H9 (cell line): ENCODE results near the gene C6orf47. TPM values are rescaled to one million over a fixed set of nuclear protein-coding genes. Genes with fewer than 3 reads are reported as not detected.

Source experiments
- DNase-seq: peaks from one replicate; pipeline ENCODE4 v3.0.0-alpha.2; 2017
- H2AFZ ChIP-seq: one replicate; pipeline ENCODE4 v1.6.1; 2013; ENCODE audit warnings: mild to moderate bottlenecking, low read length, control low read depth, moderate library complexity
- H2AK5ac ChIP-seq: 2 replicates; pipeline ENCODE4 v1.6.1; 2013; ENCODE audit warnings: low read length, control low read depth, mixed read lengths; ENCODE audit not compliant: insufficient read length
- H2BK120ac ChIP-seq: one replicate; pipeline ENCODE4 v1.6.1; 2013; ENCODE audit warnings: low read depth, mild to moderate bottlenecking, low read length, control low read depth, inconsistent platforms; ENCODE audit not compliant: poor library complexity, severe bottlenecking
- H2BK12ac ChIP-seq: 2 replicates; pipeline ENCODE4 v1.6.1; 2013; ENCODE audit warnings: low read length, control low read depth, mixed read lengths, low read depth; ENCODE audit not compliant: insufficient read length
- H2BK15ac ChIP-seq: 2 replicates; pipeline ENCODE4 v1.6.1; 2013; ENCODE audit warnings: low read depth, low read length, control low read depth
- H2BK20ac ChIP-seq: one replicate; pipeline ENCODE4 v1.6.1; 2013; ENCODE audit warnings: low read depth, mild to moderate bottlenecking, low read length, control low read depth, inconsistent platforms; ENCODE audit not compliant: poor library complexity, severe bottlenecking
- H2BK5ac ChIP-seq: 2 replicates; pipeline ENCODE4 v1.6.1; 2013; ENCODE audit warnings: low read length, control low read depth, mixed read lengths; ENCODE audit not compliant: insufficient read length
- H3K14ac ChIP-seq: 2 replicates; pipeline ENCODE4 v1.6.1; 2013; ENCODE audit warnings: low read length, control low read depth; ENCODE audit not compliant: insufficient read depth
- H3K18ac ChIP-seq: 2 replicates; pipeline ENCODE4 v1.6.1; 2013; ENCODE audit warnings: low read depth, mild to moderate bottlenecking, mixed read lengths, low read length, control low read depth; ENCODE audit not compliant: insufficient read length
- H3K23ac ChIP-seq: 2 replicates; pipeline ENCODE4 v1.6.1; 2013; ENCODE audit warnings: low read length, control low read depth, mixed read lengths, low read depth; ENCODE audit not compliant: insufficient read length
- H3K23me2 ChIP-seq: 2 replicates; pipeline ENCODE4 v1.6.1; 2013; ENCODE audit warnings: low read depth, mild to moderate bottlenecking, mixed read lengths, low read length, control low read depth; ENCODE audit not compliant: insufficient read length, poor library complexity, severe bottlenecking
- H3K27ac ChIP-seq: 2 replicates; pipeline ENCODE4 v1.5.1; 2013; ENCODE audit warnings: low read length, control low read depth, mixed read lengths, low read depth; ENCODE audit not compliant: insufficient read length
- H3K27me3 ChIP-seq: 2 replicates; pipeline ENCODE4 v1.6.1; 2013; ENCODE audit warnings: low read length, control low read depth, inconsistent platforms; ENCODE audit not compliant: insufficient read depth
- H3K4ac ChIP-seq: 2 replicates; pipeline ENCODE4 v1.6.1; 2013; ENCODE audit warnings: low read depth, mild to moderate bottlenecking, control low read depth, inconsistent platforms, low read length, moderate library complexity
- H3K4me1 ChIP-seq: 2 replicates; pipeline ENCODE4 v1.6.1; 2013; ENCODE audit warnings: low read length, control low read depth, inconsistent platforms; ENCODE audit not compliant: insufficient read depth
- H3K4me2 ChIP-seq: 2 replicates; pipeline ENCODE4 v1.6.1; 2013; ENCODE audit warnings: low read length, control low read depth, mixed read lengths; ENCODE audit not compliant: insufficient read length, insufficient read depth
- H3K56ac ChIP-seq: 2 replicates; pipeline ENCODE4 v1.6.1; 2013; ENCODE audit warnings: low read depth, mild to moderate bottlenecking, mixed read lengths, low read length, control low read depth; ENCODE audit not compliant: insufficient read length
- H3K79me1 ChIP-seq: 2 replicates; pipeline ENCODE4 v1.6.1; 2013; ENCODE audit warnings: low read depth, mild to moderate bottlenecking, moderate library complexity, low read length, control low read depth, inconsistent platforms; ENCODE audit not compliant: insufficient read depth, poor library complexity, severe bottlenecking
- H3K79me2 ChIP-seq: 2 replicates; pipeline ENCODE4 v1.6.1; 2013; ENCODE audit warnings: low read length, control low read depth, inconsistent platforms; ENCODE audit not compliant: insufficient read depth
- H3K9ac ChIP-seq: 2 replicates; pipeline ENCODE4 v1.6.1; 2013; ENCODE audit warnings: low read length, control low read depth, mixed read lengths; ENCODE audit not compliant: insufficient read length; ENCODE audit errors: extremely low read depth
- H3K9me3 ChIP-seq: one replicate; pipeline ENCODE4 v1.6.1; 2013; ENCODE audit warnings: low read depth, low read length, inconsistent platforms; ENCODE audit not compliant: control insufficient read depth
- H3T11ph ChIP-seq: one replicate; pipeline ENCODE4 v1.6.1; 2013; ENCODE audit warnings: mild to moderate bottlenecking, low read length, control low read depth, inconsistent platforms
- H4K20me1 ChIP-seq: one replicate; pipeline ENCODE4 v1.6.1; 2013; ENCODE audit not compliant: control insufficient read depth, insufficient read length, insufficient read depth
- H4K5ac ChIP-seq: 2 replicates; pipeline ENCODE4 v1.6.1; 2013; ENCODE audit warnings: low read depth, mild to moderate bottlenecking, mixed read lengths, low read length, control low read depth; ENCODE audit not compliant: insufficient read length
- H4K8ac ChIP-seq: replicated peaks from 2 replicates; pipeline ENCODE4 v1.6.1; 2013; ENCODE audit warnings: low read length, control low read depth, mixed read lengths, low read depth; ENCODE audit not compliant: insufficient read length
- H4K91ac ChIP-seq: 2 replicates; pipeline ENCODE4 v1.6.1; 2013; ENCODE audit warnings: low read depth, mild to moderate bottlenecking, moderate library complexity, mixed read lengths, low read length, control low read depth; ENCODE audit not compliant: insufficient read length
- H3K27ac Mint-ChIP-seq, 3 experiments: 2 replicates in 2 of 3; 3 replicates in 1 of 3; pipeline ENCODE4 v1.8.0; 2020 to 2021; ENCODE audit warnings: mixed read lengths in 3 of 3, mild to moderate bottlenecking in 1 of 3, moderate library complexity in 1 of 3
- H3K27me3 Mint-ChIP-seq: 2 replicates; pipeline ENCODE4 v1.8.0; 2021; ENCODE audit warnings: low read depth, mild to moderate bottlenecking, moderate library complexity, mixed read lengths
- H3K36me3 Mint-ChIP-seq, 3 experiments: 2 replicates in 2 of 3; 3 replicates in 1 of 3; pipeline ENCODE4 v1.8.0; 2020 to 2021; ENCODE audit warnings: low read depth in 3 of 3, mixed read lengths in 3 of 3; ENCODE audit not compliant: insufficient read depth in 1 of 3
- H3K4me1 Mint-ChIP-seq, 2 experiments: 2 replicates each; pipeline ENCODE4 v1.8.0; 2020; ENCODE audit warnings: mixed read lengths in 2 of 2
- H3K4me3 Mint-ChIP-seq, 2 experiments: 2 replicates in 1 of 2; 3 replicates in 1 of 2; pipeline ENCODE4 v1.8.0; 2020 to 2021; ENCODE audit warnings: mild to moderate bottlenecking in 2 of 2, mixed read lengths in 2 of 2, moderate library complexity in 1 of 2
- H3K9me3 Mint-ChIP-seq, 2 experiments: 2 replicates in 1 of 2; 3 replicates in 1 of 2; pipeline ENCODE4 v1.8.0; 2020; ENCODE audit warnings: mild to moderate bottlenecking in 2 of 2, mixed read lengths in 2 of 2, moderate library complexity in 1 of 2
- CTCF ChIP-seq: fragments of 200-600 bp; sonication (generic); conservative IDR thresholded peaks from 3 replicates; pipeline ENCODE4 v1.8.0; 2021; ENCODE audit warnings: antibody characterized with exemption, mild to moderate bottlenecking
- WGBS: extraction: QIAGEN DNeasy Blood & Tissue Kit; methylation state at CpG from one replicate; pipeline ENCODE4 v1.1.7; 2013; ENCODE audit warnings: missing lambda C conversion rate, low lambda C conversion rate, mixed read lengths; ENCODE audit not compliant: insufficient read length; ENCODE audit errors: extremely low coverage; 5-methylcytosine and 5-hydroxymethylcytosine counted together
- total RNA-seq: library from RNA; stranded (reverse); gene quantifications from 2 replicates; pipeline ENCODE4 v1.2.1, GENCODE V29; 2021

Gene C6orf47
- total RNA-seq, 1 experiment from 2014 or later: 19.0 TPM

DNA sequence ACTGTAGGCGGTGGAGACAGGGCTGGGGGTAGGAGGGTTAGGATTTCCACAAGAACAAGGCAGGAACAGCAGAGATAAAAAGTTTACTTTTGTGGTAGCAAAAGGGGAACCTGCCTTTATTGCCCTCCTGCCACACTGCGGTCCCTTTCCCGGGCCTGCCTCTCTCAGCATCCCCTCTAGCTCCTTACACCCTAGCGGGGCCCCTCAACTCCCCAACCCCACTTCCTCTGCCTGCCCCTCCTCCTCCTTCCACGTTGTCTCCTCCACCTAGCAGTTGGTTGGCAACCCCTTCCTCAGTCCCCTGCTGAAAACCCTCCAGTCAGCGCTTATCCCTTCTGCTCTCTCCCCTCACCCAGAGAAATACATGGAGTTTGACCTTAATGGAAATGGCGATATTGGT is 44.8 kb downstream of the C6orf47 start:
- H3K9me3 ChIP-seq: no peaks in the 10 kb centered on the region
- no peak overlapping the region for H2BK5ac ChIP-seq
- Mint-ChIP-seq H3K36me3 (no peaks in the 10 kb centered on the region; a peak in 1 of 7 replicates), H3K4me3 (peak overlapping the region in 1 of 2 experiments; percentile 29; a peak in 1 of 5 replicates), H3K27ac (peak overlapping the region in 2 of 3 experiments; percentile 34 to 94; a peak in 4 of 7 replicates), H3K27me3 (no peaks in the 10 kb centered on the region), H3K4me1 (peaks cover 19 to 26% of the 10 kb centered on the region in 2 experiments), H3K9me3 (no peaks in the 10 kb centered on the region)
- H2BK15ac ChIP-seq: no peak overlapping the region
- TF ChIP-seq CTCF: no peak
- no CpG with 5 or more reads among the region's 7 CpGs for WGBS
- no peaks in the 10 kb centered on the region for H3K79me2 ChIP-seq
- H2AK5ac ChIP-seq: no peak overlapping the region
- H2BK120ac ChIP-seq: no peak overlapping the region
- H2BK20ac ChIP-seq: no peak overlapping the region
- no peak overlapping the region for H4K8ac ChIP-seq
- no peak overlapping the region for H3K56ac ChIP-seq
- no peak overlapping the region for H4K91ac ChIP-seq
- no peaks in the 10 kb centered on the region for H4K20me1 ChIP-seq
- no peak overlapping the region for H2BK12ac ChIP-seq
- H3K4ac ChIP-seq: no peak overlapping the region
- H3K14ac ChIP-seq: no peak overlapping the region
- H3K18ac ChIP-seq: peak overlapping the region; percentile 72
- no peak overlapping the region for H2AFZ ChIP-seq
- no peak overlapping the region for H3T11ph ChIP-seq
- no peak for DNase-seq
- no peaks in the 10 kb centered on the region for H3K27me3 ChIP-seq
- no peak overlapping the region for H4K5ac ChIP-seq
- no peak overlapping the region for H3K23ac ChIP-seq
- H3K9ac ChIP-seq: no peak overlapping the region
- no peaks in the 10 kb centered on the region for H3K23me2 ChIP-seq
- H3K79me1 ChIP-seq: no peaks in the 10 kb centered on the region
- no peak overlapping the region for H3K27ac ChIP-seq
- no peak overlapping the region for H3K4me2 ChIP-seq
- H3K4me1 ChIP-seq: peaks cover 14% of the 10 kb centered on the region; the same call in 1 of the 2 replicates
